Measurements from ENCODE around the gene KLF13.

DNA sequence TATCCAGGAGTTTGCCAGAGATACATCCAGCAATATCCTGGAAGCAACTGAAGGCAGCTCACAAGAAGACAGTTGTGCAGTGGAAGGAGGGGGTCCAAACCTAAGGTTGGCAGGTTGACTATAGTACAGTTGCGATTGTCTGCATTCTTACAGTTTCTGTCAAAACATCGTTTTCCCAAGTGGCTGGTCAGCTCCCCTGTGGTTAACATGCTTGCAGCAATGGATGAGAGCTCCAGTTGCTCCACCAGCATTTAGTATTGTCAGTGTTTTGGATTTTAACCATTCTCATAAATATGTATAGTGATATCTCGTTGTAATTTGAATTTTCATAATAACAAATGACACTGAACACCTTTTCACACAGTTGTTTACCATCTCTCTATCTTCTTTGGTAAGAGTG lies 31.5 kb downstream of the KLF13 start:
- TF ChIP-seq CBX3 (IDR thresholded peaks at IDR 0.05; ENCODE audit: borderline replicate concordance, low read depth) (no peak), CTCF (IDR thresholded peaks at IDR 0.05 in 2 of 3, conservative IDR thresholded peaks at IDR 0.05 in 1 of 3; ENCODE audit: control insufficient read depth in 2 of 3, extremely low read depth in 1 of 3, insufficient read depth in 1 of 3, low read depth in 3 of 3, low read length in 3 of 3) (no peak), MAX (IDR thresholded peaks at IDR 0.05; ENCODE audit: low read depth, low read length) (no peak), POLR2A (IDR thresholded peaks at IDR 0.05; ENCODE audit: low read depth, low read length) (no peak), YY1 (IDR thresholded peaks at IDR 0.05; ENCODE audit: low read depth, low read length) (no peak), BMI1 (IDR thresholded peaks at IDR 0.05; ENCODE audit: borderline replicate concordance) (no peak), JUND (IDR thresholded peaks at IDR 0.05; ENCODE audit: low read depth, low read length) (no peak), CUX1 (IDR thresholded peaks at IDR 0.05; ENCODE audit: insufficient replicate concordance, low read depth, low read length) (no peak), ETV6 (conservative IDR thresholded peaks at IDR 0.05 in 1 of 2, IDR thresholded peaks at IDR 0.05 in 1 of 2; ENCODE audit: borderline replicate concordance in 1 of 2, low read depth in 1 of 2) (no peak), RFX5 (IDR thresholded peaks at IDR 0.05; ENCODE audit: low read depth, low read length) (no peak)
